Activated CD8-positive, alpha-beta memory T cell treated with anti-CD3 and anti-CD28 coated beads for 1 hour (primary cell): ENCODE results near the gene LENEP.

Source experiments
- DNase-seq, 2 donors: peaks; one replicate each; pipeline ENCODE4 v3.0.0-alpha.2; 2020; ENCODE audit warnings: low read depth in 1 of 2; ENCODE audit errors: extremely low read depth in 1 of 2

LENEP gene

GRCh38 chr1:154960446-154961136 lies 32.8 kb upstream of the LENEP start:
- DNase-seq, result no peak

DNA sequence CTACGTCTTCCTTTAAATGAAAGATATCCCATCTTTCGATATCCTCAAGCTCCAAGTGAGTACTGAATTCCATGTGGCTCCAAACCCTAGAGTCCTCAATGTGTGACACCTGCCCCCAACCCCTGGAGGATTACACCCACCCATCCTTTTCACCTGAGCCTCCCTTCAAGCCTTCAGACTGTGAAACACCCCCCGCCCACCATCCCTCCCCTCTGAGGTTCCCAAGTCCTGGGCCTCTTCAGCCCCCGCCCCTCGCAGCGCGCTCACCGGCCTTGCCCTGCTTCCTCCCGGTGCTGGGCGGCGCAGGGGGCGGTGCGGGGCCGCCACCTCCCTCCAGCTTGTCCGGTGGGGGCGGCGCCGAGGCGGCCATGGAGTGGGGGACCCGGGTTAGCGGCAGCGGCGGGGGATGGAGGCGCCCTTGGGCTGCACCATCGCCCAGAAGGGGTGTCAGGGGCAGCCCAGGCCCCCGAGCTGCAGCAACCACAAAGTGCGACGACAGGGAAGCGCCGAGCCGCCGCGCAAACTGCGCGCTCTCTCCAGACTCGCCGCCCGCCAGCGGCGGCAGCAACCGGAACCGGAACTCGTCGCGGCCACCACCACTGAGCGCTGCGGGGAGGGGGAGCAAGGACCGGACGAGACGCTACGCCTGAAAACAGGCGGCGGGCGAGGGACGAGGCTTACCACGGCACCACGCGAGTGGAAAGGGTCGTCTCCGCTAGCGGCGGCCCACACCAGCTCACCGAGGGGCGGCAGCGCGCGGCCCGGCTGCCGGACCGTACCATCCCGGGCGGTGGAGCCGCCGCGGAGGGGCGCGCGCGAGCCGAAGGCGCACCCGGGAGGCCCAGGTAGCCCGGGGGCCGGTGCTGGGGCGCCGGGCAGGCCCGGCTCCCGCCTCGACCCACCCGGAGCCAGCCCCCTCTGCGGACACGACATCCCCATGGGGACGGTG lies 31.9 kb upstream of the LENEP start, which contains the start of gene PYGO2:
Gene PYGO2 (minus strand): TSS at position 576 of the 949 bp plus-strand sequence. CDS start 206 bp downstream, at position 370.
- DNase-seq, result peak; percentile 51 to 69

- no peak for DNase-seq
These were observed 31.1 kb upstream of the LENEP start for GRCh38 chr1:154962156-154962749.

GRCh38 chr1:154962795-154963330 lies 30.5 kb upstream of the LENEP start:
- no peak for DNase-seq

DNA sequence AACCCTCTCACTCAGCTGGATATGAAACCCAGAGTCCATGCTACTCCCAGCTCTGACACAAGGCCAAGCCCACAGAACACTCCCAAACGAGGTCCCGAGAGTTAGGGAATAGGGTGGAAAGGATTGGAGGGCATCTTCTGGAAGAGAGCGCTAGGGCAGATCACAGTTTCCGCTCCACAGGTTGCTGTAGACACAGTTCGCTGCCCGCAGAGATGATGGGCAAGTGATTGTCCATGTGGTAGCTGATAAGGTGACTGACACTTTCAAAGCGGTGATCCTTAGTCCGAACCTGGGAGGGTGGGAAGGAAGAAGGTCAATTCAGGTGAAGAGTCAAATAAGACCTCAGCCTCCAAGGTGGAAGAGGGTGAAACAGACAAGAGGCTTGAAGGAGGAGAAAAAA lies 29.7 kb upstream of the LENEP start:
- no peak for DNase-seq

DNA sequence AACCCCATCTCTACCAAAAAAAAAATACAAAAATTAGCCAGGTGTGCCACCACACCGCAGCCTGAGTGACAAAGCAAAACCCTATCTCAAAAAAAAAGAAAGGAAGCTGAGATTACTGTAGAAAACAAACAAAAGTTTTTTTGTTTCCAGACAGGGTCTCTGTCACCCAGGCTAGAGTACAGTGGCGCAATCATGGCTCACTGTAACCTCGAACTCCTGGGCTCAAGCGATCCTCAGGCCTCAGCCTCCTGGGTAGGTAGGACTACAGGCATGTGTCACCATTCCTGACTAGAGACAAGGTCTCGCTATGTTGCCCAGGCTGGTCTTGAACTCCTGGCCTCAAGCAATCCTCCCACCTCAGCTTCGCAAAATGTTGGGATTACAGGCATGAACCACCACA lies 29.0 kb upstream of the LENEP start:
- no peak for DNase-seq

DNA sequence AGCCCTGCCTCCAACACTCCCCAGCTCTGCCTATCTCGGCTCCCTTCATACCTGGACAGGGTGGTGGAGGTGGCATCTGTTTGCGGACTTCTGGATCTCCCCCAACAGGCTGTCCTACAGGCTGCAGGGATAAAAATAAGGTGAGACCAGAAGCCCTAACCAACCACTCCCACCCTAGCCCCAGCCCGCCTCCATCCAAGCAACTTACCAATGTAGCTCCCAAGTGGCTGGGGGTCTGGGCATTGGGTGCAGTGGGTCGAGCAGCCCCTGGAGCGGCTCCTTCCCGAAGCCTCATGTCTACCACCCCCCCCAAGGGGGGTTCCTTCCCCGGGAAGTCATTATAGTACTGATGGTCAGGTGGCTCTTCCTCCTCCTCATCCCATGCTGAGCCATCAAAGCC lies 27.3 kb upstream of the LENEP start:
- DNase-seq, result no peak

GRCh38 chr1:154967331-154967950 lies 25.9 kb upstream of the LENEP start:
- DNase-seq, result no peak

- DNase-seq, result no peak
These were observed 24.7 kb upstream of the LENEP start for GRCh38 chr1:154968731-154969130.

DNA sequence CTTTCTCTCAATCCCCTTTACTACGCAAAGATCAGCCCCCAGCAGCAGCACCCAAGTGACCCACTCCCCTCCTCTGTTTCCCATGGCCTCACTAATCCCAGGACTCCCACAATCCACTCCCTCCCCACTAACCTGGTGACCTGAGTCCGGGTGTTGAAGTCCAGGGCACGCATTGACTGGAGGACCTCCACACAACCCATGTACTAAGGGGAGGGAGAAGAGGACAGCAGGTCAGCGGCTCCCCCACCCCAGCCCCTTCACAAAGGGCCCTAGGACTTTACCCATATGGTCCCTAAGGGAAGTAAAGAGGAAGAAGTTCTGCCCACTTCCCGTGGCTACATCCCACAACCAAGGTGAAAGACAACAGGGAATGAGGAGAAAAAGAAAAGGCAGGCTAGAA lies 24.1 kb upstream of the LENEP start:
- no peak for DNase-seq

GRCh38 chr1:154969860-154970452 lies 23.4 kb upstream of the LENEP start:
- no peak for DNase-seq

GRCh38 chr1:154970631-154971340 lies 22.6 kb upstream of the LENEP start, which contains the start of gene SHC1:
SHC1 (minus strand) TSS chr1:154970747; CDS start chr1:154970526, 221 bp downstream.
- DNase-seq, result no peak

GRCh38 chr1:154971341-154971998 lies 21.9 kb upstream of the LENEP start:
- no peak for DNase-seq

DNA sequence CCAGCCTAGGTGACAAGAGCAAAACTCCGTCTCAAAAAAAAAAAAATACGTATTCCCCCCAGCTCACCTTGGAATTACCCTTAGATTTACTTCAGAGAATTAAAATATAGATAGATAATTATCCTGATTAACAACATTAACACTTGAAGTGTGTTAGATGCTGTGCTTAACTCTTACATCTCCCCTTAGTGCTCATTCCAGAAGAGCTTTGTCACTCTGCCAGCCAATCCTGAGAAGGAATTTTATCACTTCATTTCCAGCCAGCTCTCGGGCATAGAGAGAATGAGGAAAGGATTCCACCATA lies 21.2 kb upstream of the LENEP start:
- no peak for DNase-seq

DNA sequence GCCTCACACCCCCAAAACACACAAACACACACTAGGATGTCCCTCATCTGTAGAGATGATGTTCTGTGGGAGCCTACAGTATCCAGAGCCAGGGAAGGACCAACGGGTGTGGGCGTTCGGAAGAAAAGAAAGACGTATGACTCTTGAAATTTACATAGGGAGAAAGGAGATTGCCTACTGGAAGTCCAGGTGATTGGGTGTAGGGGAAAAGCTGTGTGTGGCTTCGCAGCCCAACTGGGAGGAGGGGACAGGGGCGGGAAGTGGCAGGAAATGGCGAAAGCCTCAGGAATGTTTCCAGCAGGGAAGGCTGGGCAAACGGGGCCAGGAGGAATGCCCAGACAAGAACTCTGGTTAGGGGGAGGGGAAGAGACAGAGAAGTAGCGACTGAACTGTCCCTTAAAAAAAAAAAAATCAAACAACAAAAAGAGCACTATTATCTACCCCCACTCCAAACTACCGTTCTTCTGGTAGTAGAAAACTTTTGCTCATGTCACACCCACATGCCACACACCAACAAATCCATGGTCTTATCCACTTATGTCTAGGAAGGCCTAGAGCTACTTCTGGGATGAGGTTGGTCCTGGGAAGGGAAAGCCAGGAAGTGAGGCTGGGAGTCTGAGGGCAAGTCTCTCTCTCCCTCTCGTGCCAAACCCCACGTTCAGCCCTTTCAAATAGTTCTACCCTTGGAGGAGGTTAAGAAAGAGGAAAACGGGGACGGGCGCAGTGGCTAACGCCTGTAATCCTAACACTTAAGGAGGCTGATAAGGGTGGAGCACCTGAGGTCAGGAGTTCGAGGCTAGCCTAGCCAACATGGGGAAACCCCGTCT lies 20.7 kb upstream of the LENEP start:
- no peak for DNase-seq

GRCh38 chr1:154973344-154974101 lies 19.9 kb upstream of the LENEP start:
- DNase-seq, result peak; percentile 81 to 83

GRCh38 chr1:154974102-154974807 lies 19.1 kb upstream of the LENEP start, which contains the start of gene CKS1B:
CKS1B (plus strand) TSS chr1:154974681; CDS start chr1:154974746, 65 bp downstream.
- DNase-seq, result peak; percentile 85 to 94
